ENCODE results near the gene HOXA9. TPM values are rescaled to one million over a fixed set of nuclear protein-coding genes. Genes with fewer than 3 reads are reported as not detected.

The HOXA9 gene
- total and polyA plus RNA-seq, 2 of the 4 experiments (the other 2 are of a cell fraction), result 0.18 to 0.32 TPM

DNA sequence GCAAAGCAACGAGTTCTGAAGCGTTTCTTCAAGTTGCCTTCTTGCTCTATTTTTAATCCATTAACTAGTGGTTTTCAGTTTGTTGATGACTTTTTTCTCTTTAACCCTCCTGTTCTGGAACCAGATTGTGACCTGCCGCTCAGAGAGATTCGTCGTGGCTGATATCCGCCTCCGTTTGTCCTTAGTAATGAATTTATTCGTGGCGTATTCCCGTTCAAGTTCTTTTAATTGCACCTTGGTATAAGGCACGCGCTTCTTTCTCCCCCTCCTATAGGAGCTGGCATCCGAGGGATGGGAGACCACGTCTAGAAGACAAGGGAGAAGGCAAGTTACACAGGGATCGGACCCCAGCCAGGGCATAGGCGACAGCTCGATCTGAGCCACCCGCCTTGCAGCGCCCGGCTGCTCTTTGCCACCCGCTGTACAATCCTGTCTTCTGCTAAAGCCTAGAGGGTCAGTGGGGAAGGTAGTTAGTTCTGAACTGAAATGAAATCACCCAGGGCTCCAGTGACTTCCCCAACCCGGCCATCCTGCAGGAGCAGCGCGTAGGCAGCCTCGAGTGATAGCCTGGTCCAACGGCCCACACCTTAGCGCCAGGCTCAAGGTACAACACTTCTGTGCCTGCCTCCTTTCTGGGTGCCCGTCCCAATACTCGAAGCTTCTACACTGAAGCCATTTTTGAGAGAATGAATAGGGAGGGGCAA is 33.0 kb upstream of the HOXA9 start:
- H2BK120ac ChIP-seq (ENCODE audit: low read depth, low read length), result no peak overlapping the region
- no peak overlapping the region for H3K56ac ChIP-seq (ENCODE audit: extremely low read depth, insufficient read depth, low read length)
- H2AK9ac ChIP-seq (replicated peaks; ENCODE audit: low read depth, low read length, poor library complexity), result no peak overlapping the region
- no peak overlapping the region for H2AFZ ChIP-seq (replicated peaks; ENCODE audit: low read length, poor library complexity)
- in situ Hi-C loops (cut with MboI; ENCODE audit: low sequenced_read_pairs) (loop anchor here (5.0 to 10.0 kb wide), 2 partner anchors 724 to 877 kb away; no protein-coding TSS in a partner anchor), dilution Hi-C loops (cut with HindIII; ENCODE audit: low sequenced_read_pairs, unreplicated experiment) (no loop called here), intact Hi-C loops (cut with micrococcal nuclease) (loop anchor here (5.0 to 10.0 kb wide), 7 partner anchors 464 to 1907 kb away; partner anchors contain the start of genes HIBADH and TAX1BP1)
- H3K9me1 ChIP-seq (ENCODE audit: insufficient read depth, low read length), result 0 out of 2 replicates have a peak, but pooled peaks cover 5% of the 10 kb centered on the region
- H3K18ac ChIP-seq (ENCODE audit: low read depth, low read length), result no peak overlapping the region
- H3K36me3 ChIP-seq (ENCODE audit: control insufficient read depth, insufficient read depth, low read length), result no peaks in the 10 kb centered on the region
- no peak overlapping the region for H2BK15ac ChIP-seq (ENCODE audit: low read depth, low read length)
- no peak overlapping the region for H2BK20ac ChIP-seq (ENCODE audit: low read depth, low read length)
- H3K4me3 ChIP-seq (ENCODE audit: insufficient read depth, low read depth, low read length), result no peak overlapping the region
- peaks cover 15% of the 10 kb centered on the region for H4K20me1 ChIP-seq (ENCODE audit: insufficient read depth, low read length)
- no peak for ATAC-seq (ENCODE audit: low read depth)
- DNase-seq, result no peak
- no peak overlapping the region for H2BK5ac ChIP-seq (ENCODE audit: low read depth, low read length, poor library complexity, severe bottlenecking)
- WGBS, 2 experiments (ENCODE audit: extremely low coverage in 2 of 2, insufficient read length in 1 of 2), result 7% methylated on average over 3 of the region's 29 CpGs; no CpG with 5 or more reads in 1 of the 2 experiments
- H4K91ac ChIP-seq (ENCODE audit: insufficient read depth, low read depth, low read length), result no peak overlapping the region
- H3K27ac ChIP-seq (ENCODE audit: insufficient read depth, low read length), result no peak overlapping the region
- POLR2A ChIA-PET (ENCODE audit: unreplicated experiment), result no interaction called here
- CTCF ChIA-PET, result interaction anchor here (1.0 kb wide), 1 partner anchor 404 kb away, joined by 3 read pairs; no protein-coding TSS in a partner anchor
- H3K27me3 ChIP-seq (ENCODE audit: control insufficient read depth, insufficient read depth, low read length), result peaks cover 86% of the 10 kb centered on the region
- H3K79me1 ChIP-seq (ENCODE audit: low read depth in 1 of 2, low read length in 2 of 2), result no peaks in the 10 kb centered on the region
- no peak overlapping the region for H3K14ac ChIP-seq (replicated peaks; ENCODE audit: low read depth, low read length)
- H3K4me2 ChIP-seq (ENCODE audit: low read depth, low read length), result no peak overlapping the region
- H3K23ac ChIP-seq (ENCODE audit: low read depth, low read length), result no peak overlapping the region; the same call in 1 of the 2 replicates
- no peak overlapping the region for H4K5ac ChIP-seq (ENCODE audit: low read depth, low read length)
- no peak overlapping the region for H3K4ac ChIP-seq (ENCODE audit: low read depth, low read length)
- no peak overlapping the region for H2AK5ac ChIP-seq (ENCODE audit: low read depth, low read length)
- H3K9me3 ChIP-seq (ENCODE audit: control insufficient read depth, insufficient read depth, low read length), result peaks cover 5% of the 10 kb centered on the region; the same call in 1 of the 2 replicates
- H3K9ac ChIP-seq (ENCODE audit: low read depth, low read length), result no peak overlapping the region
- BruUV-seq (replicated peaks), result no TSS peak
- no peaks in the 10 kb centered on the region for H3K4me1 ChIP-seq (ENCODE audit: control insufficient read depth, insufficient read depth, low read length)
- no peak overlapping the region for H4K8ac ChIP-seq (ENCODE audit: low read depth in 2 of 2, low read length in 2 of 2)
- TF ChIP-seq RAD21 (IDR thresholded peaks at IDR 0.05; ENCODE audit: low read length) (no peak), RCOR1 (IDR thresholded peaks at IDR 0.05; ENCODE audit: insufficient replicate concordance, low read length) (no peak), MAZ (IDR thresholded peaks at IDR 0.05; ENCODE audit: borderline replicate concordance, low read depth, low read length) (no peak), CHD1 (IDR thresholded peaks at IDR 0.05; ENCODE audit: low read depth, low read length) (no peak), NFE2L2 (IDR thresholded peaks at IDR 0.05; ENCODE audit: low read depth, low read length) (no peak), MAFK (IDR thresholded peaks at IDR 0.05; ENCODE audit: low read depth, low read length) (no peak), MXI1 (IDR thresholded peaks at IDR 0.05; ENCODE audit: borderline replicate concordance, low read depth, low read length) (no peak), RFX5 (IDR thresholded peaks at IDR 0.05; ENCODE audit: low read depth, low read length) (no peak), SMC3 (IDR thresholded peaks at IDR 0.05; ENCODE audit: low read depth, low read length) (no peak), FOS (IDR thresholded peaks at IDR 0.05; ENCODE audit: low read depth, low read length) (no peak), CEBPB (IDR thresholded peaks at IDR 0.05; ENCODE audit: low read depth, low read length) (no peak), BHLHE40 (IDR thresholded peaks at IDR 0.05; ENCODE audit: low read depth, low read length) (no peak), USF2 (IDR thresholded peaks at IDR 0.05; ENCODE audit: low read depth, low read length) (no peak), POLR2A (IDR thresholded peaks at IDR 0.05; ENCODE audit: low read depth, low read length) (no peak)
- TF ChIP-seq, protein P1, sequence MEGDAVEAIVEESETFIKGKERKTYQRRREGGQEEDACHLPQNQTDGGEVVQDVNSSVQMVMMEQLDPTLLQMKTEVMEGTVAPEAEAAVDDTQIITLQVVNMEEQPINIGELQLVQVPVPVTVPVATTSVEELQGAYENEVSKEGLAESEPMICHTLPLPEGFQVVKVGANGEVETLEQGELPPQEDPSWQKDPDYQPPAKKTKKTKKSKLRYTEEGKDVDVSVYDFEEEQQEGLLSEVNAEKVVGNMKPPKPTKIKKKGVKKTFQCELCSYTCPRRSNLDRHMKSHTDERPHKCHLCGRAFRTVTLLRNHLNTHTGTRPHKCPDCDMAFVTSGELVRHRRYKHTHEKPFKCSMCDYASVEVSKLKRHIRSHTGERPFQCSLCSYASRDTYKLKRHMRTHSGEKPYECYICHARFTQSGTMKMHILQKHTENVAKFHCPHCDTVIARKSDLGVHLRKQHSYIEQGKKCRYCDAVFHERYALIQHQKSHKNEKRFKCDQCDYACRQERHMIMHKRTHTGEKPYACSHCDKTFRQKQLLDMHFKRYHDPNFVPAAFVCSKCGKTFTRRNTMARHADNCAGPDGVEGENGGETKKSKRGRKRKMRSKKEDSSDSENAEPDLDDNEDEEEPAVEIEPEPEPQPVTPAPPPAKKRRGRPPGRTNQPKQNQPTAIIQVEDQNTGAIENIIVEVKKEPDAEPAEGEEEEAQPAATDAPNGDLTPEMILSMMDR (conservative IDR thresholded peaks at IDR 0.05; ENCODE audit: low read depth, low read length), result no peak

Data from IMR-90 (cell line).